Activated CD8-positive, alpha-beta memory T cell treated with anti-CD3 and anti-CD28 coated beads, Interleukin-2, amount 50 U/mL, for 1 hour (primary cell): Measurements from ENCODE around the gene MYO5A.

Experiments used
- DNase-seq: peaks from one replicate; pipeline ENCODE4 v3.0.0-alpha.2; 2020; ENCODE audit errors: extremely low read depth

The MYO5A gene

GRCh38 chr15:52362497-52362896 is 166.2 kb downstream of the MYO5A start:
- no peak for DNase-seq

- DNase-seq: no peak
Observed at GRCh38 chr15:52361975-52362494, 166.6 kb downstream of the MYO5A start.

- no peak for DNase-seq
Observed at GRCh38 chr15:52361494-52361893, 167.2 kb downstream of the MYO5A start.

- DNase-seq: no peak
Observed at GRCh38 chr15:52360229-52361203, 168.2 kb downstream of the MYO5A start.

GRCh38 chr15:52359722-52360121 is 169.0 kb downstream of the MYO5A start:
- DNase-seq: no peak

- no peak for DNase-seq
Observed at GRCh38 chr15:52357949-52358348, 170.7 kb downstream of the MYO5A start.

- DNase-seq: no peak
Observed at GRCh38 chr15:52352086-52352485, 176.6 kb downstream of the MYO5A start.

GRCh38 chr15:52351206-52351908 is 177.3 kb downstream of the MYO5A start:
- DNase-seq: no peak

GRCh38 chr15:52350423-52350822 is 178.3 kb downstream of the MYO5A start:
- DNase-seq: no peak

GRCh38 chr15:52349052-52349700 is 179.5 kb downstream of the MYO5A start:
- no peak for DNase-seq

GRCh38 chr15:52348056-52348745 is 180.5 kb downstream of the MYO5A start:
- no peak for DNase-seq

GRCh38 chr15:52344592-52344991 is 184.1 kb downstream of the MYO5A start:
- no peak for DNase-seq

GRCh38 chr15:52343831-52344230 is 184.8 kb downstream of the MYO5A start:
- no peak for DNase-seq

GRCh38 chr15:52340093-52340492 is 188.6 kb downstream of the MYO5A start:
- no peak for DNase-seq

GRCh38 chr15:52338891-52339290 is 189.8 kb downstream of the MYO5A start:
- no peak for DNase-seq

GRCh38 chr15:52338058-52338457 is 190.6 kb downstream of the MYO5A start:
- DNase-seq: no peak

GRCh38 chr15:52337198-52337853 is 191.4 kb downstream of the MYO5A start:
- no peak for DNase-seq

GRCh38 chr15:52336529-52336928 is 192.2 kb downstream of the MYO5A start:
- DNase-seq: no peak

- no peak for DNase-seq
Observed at GRCh38 chr15:52334491-52335160, 194.1 kb downstream of the MYO5A start.

- DNase-seq: peak; percentile 9
Observed at GRCh38 chr15:52331490-52332240, 197.0 kb downstream of the MYO5A start.
